Measurements from ENCODE around the gene CRTC1. TPM values are rescaled to one million over a fixed set of nuclear protein-coding genes. Genes with fewer than 3 reads are reported as not detected.
A peak's percentile ranks its signal among the peaks of the same experiment; 100 is the strongest.
"Not testable (repeated sequence)": the region's sequence is repeated elsewhere in the genome, so short reads cannot be mapped to it uniquely, and the experiment has no call there.

Gene CRTC1
- total RNA-seq, 1 experiment from 2014 or later = 1.4 TPM

DNA sequence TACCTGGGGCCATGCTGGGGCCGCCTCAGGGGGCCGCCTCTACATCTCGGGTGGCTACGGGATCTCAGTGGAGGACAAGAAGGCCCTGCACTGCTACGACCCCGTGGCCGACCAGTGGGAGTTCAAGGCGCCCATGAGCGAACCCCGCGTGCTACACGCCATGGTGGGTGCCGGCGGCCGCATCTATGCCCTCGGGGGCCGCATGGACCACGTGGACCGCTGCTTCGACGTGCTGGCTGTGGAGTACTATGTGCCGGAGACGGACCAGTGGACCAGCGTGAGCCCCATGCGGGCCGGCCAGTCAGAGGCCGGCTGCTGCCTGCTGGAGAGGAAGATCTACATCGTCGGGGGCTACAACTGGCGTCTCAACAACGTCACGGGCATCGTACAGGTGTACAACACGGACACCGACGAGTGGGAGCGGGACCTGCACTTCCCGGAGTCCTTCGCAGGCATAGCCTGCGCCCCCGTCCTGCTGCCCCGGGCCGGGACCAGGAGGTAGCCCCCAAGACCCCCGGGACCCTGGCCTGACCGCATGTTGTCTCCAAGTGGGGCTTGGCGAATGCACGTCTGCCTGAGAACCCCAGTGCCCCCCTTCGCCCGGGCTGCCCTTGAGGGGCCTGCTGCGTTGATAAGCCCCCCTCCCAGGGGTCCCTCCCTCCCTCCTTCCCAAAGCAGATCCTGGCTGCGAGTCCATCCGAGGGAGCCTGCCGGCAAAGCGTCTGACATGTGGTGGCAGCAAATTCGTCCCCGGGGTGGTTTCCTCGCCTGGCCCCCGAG lies 14.5 kb upstream of the CRTC1 start:
- DNase-seq (ENCODE audit: low spot score) = no peak

DNA sequence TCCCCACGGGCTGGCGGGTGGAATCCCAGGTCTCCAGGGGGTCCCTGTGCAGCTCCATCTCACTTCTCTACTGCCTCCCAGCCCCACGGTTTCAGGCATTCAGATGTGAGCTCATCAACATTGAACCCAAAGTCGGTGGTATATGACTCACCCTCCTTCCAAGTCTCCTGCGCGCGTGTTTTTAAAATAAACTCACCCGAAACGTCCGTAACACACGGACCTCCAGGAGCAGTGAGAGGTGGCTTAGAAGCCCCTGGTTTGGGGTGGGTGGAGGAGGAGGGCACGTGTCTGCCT lies 14.0 kb upstream of the CRTC1 start:
- DNase-seq (ENCODE audit: low spot score) = peak; percentile 45

DNA sequence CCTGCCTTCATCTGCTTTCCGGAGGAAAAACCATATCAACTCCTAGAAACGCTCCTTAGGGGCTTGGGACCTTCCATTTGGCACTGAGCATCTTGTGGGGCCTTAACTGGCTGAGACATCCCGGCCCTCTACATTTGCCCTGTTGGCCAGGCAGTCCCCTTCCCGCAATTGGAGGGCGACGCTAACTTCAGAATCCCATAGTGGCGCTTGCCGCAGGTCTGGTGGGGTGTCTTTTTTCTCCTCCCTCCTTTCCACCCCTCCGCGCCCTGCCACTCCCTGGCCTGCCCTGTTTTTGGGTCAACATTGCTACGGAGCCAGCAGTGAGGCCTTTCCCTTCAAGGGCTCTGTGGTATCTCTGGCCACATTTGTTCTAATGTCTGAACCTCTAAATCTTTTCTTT lies 13.6 kb upstream of the CRTC1 start:
- DNase-seq (ENCODE audit: low spot score) = no peak

DNA sequence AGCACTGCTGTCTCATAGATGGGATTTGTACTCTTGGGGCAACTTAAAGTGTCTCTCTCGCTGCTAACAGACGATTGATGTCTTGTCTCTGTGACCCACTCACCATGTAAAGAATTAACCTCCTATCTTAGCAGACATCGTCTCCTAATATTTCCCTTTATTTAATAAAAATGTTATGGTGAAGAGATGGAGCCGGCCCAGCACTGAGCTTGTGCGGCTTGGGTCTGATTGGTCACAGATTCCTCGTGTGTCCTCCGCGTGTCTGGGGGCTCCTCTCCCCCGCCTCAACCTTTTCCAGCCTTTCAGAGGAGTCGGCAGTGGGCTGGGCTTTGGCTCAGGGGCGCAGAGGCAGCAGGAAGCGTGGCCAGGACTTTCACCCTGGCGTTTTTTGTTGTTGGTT lies 13.2 kb upstream of the CRTC1 start:
- no peak for DNase-seq (ENCODE audit: low spot score)

DNA sequence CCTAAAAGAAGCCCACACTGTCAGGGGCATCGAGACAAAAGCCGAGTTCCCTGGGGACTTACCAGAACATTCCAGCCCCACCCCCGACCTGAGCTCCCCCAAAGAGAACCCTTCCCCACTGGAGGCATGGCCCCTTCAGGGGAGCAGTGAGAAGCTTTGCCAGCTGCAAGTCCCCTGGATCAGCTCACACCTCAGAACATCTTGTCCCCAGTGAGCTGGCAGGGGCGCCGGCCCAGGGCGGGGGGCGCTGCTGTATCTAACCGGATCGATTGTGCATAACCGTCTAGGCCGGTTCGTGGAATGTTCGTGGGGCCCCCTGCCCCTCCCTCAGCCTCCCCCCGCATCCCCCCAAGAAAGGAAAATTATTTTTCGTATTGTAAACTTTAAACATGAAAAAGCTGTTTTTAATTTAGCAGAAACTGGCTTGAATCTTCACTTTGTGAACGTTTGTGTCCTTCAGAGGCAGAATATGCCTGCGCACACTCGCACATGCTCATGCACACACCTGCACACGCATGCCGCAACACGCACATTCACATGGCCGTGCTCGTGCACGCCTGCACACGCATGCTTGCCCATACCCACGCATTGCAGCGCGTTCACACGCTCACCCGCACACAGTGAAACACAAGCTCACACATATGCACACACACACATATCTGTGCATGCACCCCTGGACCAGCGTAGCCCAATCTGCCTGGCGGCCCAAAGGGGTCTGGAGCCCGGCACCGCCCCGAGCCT lies 12.0 kb upstream of the CRTC1 start:
- DNase-seq (ENCODE audit: low spot score) = no peak

DNA sequence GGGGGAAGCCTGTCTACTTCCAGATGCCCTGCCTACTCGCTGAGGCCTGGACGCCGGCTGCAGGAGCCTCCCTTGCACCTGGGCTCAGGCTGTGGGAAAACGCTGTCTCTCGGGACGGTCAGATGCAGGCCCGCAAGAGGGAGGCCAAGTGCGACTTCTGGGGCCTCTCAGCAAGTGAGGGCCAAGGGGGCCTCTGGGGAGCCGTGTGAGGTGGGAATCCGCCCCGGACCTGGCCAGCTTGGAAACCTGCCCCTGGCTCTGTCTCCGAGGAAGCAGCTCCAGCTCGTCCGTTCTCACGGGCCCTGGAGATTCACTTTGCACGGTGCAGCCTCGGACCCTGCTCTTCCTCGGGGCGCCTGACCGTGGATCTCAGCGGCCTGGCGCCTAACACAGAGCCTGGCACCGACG lies 11.4 kb upstream of the CRTC1 start:
- no peak for DNase-seq (ENCODE audit: low spot score)

DNA sequence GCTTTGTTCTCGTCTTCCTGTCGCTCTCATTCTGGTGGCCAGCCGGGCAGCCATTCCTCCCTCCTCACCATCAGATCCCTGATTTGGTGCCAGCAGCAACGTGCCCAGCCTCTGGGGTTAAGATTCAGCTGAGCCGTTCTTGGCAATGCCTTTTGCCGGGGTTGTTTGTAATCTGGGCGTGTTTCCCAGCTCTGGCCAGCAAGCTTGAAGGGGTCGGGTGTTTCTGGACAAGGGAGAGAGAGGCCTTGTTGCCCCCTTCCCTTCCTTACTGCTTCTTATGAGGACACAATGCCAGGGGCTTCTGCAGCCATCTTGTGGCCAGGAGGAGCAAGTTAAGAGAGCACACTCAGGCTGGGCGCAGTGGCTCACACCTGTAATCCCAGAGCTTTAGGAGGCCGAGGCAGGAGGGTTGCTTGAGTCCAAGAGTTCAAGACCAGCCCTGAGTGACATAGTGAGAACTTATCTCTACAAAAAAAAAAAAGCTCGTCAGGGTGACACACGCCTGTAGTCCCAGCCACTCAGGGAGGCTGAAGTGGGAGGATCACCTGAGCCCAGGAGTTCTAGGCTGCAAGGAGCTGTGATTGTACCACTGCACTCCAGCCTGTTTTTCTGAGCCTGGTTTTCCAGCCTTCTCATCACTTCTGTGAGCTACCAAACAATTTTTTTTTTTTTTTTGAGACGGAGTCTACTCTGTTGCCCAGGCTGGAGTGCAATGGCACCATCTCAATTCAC lies 10.7 kb upstream of the CRTC1 start:
- no peak for DNase-seq (ENCODE audit: low spot score)

DNA sequence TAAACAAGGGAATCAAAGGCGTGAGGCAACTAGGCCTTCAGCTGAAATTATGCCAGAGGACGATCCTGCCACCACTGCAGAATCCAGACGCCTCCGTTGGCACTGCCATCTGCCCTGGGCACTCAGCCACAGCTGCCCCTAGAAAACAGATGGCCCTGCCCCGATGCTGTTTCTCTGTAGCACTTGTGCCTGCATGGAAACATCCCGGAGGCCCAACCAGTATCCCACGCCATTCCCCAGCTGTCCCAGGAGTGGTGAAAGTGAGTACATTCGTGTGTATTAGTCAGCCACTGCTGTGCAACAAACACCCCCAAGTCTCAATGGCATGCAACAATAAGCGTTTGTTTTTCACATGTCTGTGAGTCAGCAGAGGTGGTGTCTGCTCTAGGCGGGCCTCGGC lies 8.9 kb upstream of the CRTC1 start:
- DNase-seq (ENCODE audit: low spot score) = no peak

DNA sequence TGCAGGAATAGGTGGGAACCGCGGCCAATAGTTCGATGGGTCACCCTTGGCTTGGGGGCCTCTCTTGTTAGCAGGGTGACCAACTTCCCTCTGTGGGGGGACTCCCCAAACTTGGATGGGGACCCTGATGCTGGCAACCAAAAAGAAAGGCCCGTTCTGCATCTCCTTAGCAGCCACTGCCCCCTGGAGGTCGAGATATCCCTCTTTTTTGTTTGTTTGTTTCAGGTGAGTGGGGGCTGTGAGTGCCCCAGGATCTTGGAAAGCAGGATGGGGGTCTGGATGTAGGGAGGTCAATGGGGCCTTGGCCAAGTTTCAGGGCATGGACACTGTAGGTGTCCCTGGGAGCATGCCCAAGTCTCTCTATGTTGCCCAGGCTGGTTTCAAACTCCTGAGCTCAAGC lies 7.7 kb upstream of the CRTC1 start:
- DNase-seq (ENCODE audit: low spot score) = no peak

DNA sequence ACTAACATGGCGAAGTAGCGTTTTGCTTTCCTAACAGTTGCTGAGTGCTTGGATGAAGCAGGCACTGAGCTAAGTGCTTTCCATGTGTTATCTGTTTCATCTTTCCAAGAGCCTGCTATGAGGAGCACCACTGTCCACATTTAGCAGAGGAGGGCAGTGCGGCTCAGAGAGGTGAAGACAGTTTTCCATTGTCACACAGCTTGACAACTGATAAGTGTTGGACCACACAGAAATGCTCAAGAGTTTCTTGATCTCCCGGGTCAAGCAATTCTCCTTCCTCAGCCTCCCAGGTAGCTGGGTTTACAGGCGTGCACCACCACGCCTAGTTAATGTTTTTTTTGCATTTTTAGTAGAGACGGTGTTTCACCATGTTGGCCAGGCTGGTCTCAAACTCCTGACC lies 6.8 kb upstream of the CRTC1 start:
- DNase-seq (ENCODE audit: low spot score) = no peak

DNA sequence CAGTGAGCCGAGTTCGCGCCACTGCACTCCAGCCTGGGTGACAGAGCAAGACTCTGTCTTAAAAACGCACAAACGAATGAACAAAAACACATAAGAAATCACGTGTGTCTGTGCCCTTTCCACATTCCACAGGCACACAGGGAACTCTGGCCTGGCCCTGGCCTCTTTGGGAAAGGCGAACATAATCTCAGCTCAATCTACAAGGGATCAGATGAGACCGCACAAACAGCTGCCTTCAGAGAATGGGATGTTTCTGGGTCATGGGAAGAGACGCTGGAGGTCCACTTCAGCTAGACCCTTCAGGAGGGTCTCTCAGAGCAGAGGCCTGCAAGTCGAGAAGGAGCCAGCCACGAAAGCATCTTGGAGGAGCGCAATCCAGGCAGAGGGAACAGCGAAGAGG lies 6.3 kb upstream of the CRTC1 start:
- no peak for DNase-seq (ENCODE audit: low spot score)

DNA sequence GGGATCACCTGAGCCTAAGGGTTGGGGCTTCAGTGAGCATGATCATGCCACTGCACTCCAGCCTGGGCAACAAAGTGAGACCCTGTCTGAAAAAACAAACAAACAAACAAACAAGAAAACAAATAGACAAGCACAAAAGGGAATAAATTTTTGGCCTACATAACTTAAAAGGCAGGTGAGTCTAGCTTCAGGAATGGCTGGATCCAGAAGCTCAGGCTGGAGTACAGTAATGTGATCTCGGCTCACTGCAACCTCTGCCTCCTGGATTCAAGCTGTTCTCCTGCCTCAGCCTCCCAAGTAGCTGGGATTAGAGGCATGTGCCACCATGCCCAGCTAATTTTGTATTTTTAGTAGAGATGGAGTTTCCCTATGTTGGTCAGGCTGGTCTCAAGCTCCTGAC lies 3.3 kb upstream of the CRTC1 start:
- not testable (repeated sequence) for DNase-seq (ENCODE audit: low spot score)

DNA sequence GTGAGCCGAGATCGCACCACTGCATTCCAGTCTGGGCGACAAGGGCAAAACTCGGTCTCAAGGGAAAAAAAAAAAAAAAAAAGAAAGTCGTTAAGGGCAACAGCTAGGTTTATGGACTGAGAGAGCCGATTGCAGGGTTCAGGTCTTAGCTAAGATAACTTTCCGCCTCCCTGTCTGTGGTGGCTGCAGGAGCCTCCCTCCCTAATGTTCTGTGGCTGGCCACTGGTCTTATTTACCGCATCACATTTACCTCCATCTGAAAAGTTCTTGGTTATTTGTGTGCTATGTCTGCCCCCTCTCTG lies 722 bp upstream of the CRTC1 start:
- no peak for DNase-seq (ENCODE audit: low spot score)

DNA sequence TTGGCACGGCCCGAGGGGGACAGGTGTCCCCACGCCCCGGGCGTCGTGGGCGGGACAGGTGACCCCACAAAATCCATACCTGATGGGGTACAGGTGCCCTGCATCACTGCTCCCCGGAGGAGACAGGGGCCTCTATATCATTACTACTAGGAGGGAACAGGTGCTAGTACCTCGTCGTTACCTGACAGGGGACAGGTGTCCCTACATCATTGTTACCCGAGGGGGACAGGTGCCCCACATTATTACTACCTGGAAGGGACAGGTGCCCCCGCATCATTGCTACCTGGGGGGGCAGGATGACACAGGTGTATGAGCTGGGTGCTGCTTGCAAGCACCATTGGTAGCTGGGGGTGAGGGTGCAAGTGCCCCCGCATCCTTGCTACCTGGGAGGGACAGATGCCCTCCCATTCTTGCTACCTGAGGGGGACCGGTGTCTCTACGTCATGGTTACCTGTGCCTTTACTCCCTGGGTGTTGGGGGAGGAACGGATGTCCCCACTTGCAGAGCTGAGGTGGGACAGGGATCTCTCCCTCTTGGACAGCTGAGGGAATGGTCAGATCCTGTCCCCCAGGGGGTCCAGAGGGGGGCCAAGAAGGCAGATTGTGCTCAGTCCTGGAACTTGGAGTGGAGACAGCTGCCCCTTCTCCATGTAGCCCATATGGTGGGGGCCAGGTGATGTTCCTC lies 620 bp downstream of the CRTC1 start:
- DNase-seq (ENCODE audit: low spot score) = no peak

DNA sequence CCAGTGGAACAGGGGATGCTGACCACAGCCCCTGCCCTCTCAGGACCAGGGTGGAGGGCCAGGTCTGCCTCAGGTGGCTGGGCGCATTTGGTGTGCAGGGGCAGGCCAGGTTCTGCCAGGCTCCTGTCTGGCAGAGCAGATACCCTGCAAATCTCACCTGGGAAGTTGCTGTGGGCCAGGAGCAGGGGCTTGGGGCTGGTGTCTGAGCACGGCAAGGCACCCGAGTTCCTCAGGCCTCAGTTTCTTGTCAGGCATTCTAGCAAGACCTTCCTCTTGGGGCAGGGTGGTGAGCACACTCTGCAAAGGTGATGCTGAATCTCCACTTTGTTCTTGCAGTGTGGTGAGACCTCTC lies 1.1 kb downstream of the CRTC1 start:
- DNase-seq (ENCODE audit: low spot score) = no peak

DNA sequence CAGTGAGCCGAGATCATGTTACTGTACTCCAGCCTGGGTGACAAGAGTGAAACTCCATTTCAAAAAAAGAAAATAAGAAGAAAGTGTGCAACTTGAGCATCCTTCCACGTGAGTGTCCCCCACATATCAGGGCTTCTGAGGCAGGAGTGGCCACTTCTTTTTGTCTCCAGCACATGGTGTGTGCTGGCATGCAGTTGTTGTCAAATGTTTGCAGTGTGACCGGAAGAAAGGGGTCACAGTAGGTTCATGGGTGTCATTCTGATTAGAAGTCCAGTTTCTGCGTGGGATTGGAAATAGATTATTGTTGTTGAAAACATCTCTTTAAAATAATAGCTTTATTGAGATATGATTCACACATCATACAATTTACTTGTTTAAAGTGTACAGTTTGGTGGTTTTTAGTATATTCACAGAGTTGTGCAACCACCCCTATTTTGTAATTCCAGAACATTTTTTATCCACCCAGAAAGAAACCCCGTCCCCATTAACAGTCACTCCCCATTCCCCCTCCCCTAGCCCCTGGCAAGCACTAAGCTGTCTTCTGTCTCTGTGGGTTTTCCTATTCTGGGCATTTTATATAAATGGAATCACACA lies 2.2 kb downstream of the CRTC1 start:
- DNase-seq (ENCODE audit: low spot score) = no peak

DNA sequence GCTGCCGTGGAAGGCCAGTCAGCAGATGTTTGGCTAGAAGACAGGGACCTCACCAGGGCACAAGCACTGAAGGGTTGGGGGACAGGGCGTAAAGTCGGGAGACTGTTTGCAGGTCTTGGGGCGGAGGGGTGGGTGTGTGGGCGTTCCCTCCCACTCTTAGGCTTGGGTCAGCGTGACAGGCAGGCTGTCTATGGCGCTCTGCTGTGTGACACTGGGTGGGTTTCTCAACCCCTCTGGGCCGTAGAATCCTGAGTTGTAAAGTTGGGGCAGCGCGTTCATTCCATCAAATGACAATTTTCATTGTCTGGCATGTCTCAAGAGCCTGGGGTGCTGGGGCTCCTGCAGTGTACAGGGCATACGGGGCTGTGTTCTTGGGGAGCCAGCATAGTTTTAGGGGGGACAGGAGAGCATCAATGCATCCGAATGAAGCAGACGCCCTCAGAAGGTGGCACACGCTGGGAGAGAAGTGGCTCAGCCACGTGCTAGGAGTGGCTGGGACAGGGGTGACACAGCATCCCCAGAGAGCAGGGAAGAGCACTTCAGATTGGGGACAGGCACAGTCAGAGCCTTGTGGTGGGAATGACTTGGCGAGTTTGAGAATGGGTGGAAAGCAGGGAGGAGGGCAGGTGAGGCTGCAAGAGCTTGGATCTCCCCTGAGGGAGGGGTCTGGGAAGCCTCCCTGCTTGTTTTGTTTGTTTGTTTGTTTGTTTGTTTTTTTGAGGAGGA lies 4.4 kb downstream of the CRTC1 start:
- DNase-seq (ENCODE audit: low spot score) = no peak

DNA sequence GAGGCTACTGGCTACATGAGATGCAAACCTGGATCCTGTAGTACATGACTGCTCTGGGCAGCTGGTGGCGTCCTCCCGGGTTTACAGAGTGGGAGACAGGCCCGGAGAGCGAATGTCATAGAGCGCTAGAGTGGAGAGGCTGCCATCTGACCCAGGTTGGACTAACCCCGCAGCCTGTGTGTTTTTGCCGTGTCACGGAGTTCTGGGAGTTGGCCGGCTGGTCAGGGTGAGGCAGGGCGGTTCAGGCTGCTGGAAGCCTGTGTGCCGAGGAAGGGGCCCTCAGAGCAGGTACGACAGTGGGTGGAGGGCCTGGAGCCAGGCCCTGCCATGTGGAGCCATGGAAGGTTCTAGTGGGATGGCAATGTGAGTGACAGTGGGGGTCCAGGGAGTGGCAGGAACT lies 12.5 kb downstream of the CRTC1 start:
- no peak for DNase-seq (ENCODE audit: low spot score)

DNA sequence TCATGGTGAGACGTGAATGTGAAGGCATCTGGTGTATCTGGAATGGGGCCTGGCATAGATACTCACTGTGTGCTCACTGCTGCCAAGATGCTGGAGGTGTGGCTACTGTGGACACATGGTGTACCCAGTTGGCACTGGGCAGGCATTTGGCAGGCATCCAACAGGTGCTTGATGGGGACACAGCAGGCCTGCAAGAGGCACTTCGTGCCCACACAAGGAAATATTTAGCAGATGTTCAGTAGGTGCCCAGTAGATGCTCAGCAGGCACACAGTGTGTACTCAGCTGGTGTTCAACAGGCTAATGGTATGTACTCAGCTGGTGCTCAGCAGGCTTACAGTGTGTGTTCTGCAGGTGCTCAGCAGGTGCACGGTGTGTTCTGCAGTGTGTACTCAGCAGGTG lies 14.2 kb downstream of the CRTC1 start:
- no peak for DNase-seq (ENCODE audit: low spot score)

DNA sequence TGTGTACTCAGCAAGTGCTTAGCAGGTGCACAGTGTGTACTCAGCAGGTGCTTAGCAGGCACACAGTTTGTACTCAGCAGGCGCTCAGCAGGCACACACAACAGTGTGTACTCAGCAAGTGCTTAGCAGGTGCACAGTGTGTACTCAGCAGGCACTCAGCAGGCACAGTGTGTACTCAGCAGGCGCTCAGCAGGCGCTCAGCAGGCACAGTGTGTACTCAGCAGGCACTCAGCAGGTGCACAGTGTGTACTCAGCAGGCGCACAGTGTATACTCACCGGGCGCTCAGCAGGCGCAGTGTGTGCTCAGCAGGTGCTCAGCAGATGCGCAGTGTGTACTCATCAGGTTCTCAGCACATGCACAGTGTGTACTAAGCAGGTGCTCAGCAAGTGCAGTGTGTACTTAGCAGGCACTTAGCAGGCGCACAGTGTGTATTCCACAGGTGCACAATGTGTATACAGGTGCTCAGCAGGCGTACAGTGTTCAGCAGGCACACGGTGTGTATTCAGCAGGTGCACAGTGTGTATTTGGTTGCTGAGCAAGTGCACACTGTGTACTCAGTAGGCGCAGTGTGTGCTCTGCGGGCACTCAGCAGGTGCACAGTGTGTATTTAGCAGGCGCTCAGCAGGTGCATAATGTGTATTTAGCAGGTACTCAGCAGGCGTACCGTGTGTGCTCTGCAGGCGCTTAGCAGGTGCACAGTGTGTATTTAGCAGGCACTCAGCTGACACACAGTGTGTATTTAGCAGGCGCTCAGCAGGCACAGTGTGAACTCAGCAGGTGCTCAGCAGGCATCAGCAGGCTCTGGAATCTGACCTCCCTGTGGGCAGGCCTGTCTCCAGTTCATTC lies 15.1 kb downstream of the CRTC1 start:
- no peak for DNase-seq (ENCODE audit: low spot score)

Measured in A172 (cell line).